Neutrophil (primary cell): Measurements from ENCODE around the gene KRTCAP2.

Source experiments
- H3K27ac ChIP-seq: fragments of 200-600 bp; sonication (generic); 2 replicates; pipeline ENCODE4 v1.5.1; 2016; ENCODE audit warnings: mild to moderate bottlenecking, moderate library complexity
- H3K27me3 ChIP-seq: fragments of 200-600 bp; sonication (generic); 2 replicates; pipeline ENCODE4 v1.6.0; 2016; ENCODE audit warnings: mild to moderate bottlenecking
- H3K36me3 ChIP-seq: fragments of 200-600 bp; sonication (generic); 2 replicates; pipeline ENCODE4 v1.5.1; 2017
- H3K4me1 ChIP-seq, 2 experiments: fragments of 200-600 bp in 1 of 2; sonication (generic) in 1 of 2; 1 replicate in 1 of 2; 2 replicates in 1 of 2; pipeline versions ENCODE4 v1.5.1 to v1.6.1; 2013 to 2016; ENCODE audit warnings: low read depth in 1 of 2, low read length in 1 of 2, mild to moderate bottlenecking in 1 of 2, moderate library complexity in 1 of 2; ENCODE audit not compliant: control insufficient read depth in 1 of 2, insufficient read depth in 1 of 2
- H3K4me3 ChIP-seq, 2 experiments: fragments of 200-600 bp in 1 of 2; sonication (generic) in 1 of 2; 1 replicate in 1 of 2; 2 replicates in 1 of 2; pipeline ENCODE4 v1.5.1; 2013 to 2016; ENCODE audit warnings: low read depth in 1 of 2, low read length in 1 of 2, mild to moderate bottlenecking in 1 of 2, moderate library complexity in 1 of 2
- H3K9me3 ChIP-seq: fragments of 200-600 bp; sonication (generic); 2 replicates; pipeline ENCODE4 v1.5.1; 2016
- TF ChIP-seq, protein P1 (sequence below): fragments of 200-600 bp; sonication (generic); IDR thresholded peaks from 2 replicates; pipeline ENCODE4 v1.5.1; 2016; ENCODE audit warnings: antibody characterized with exemption

The KRTCAP2 gene

DNA sequence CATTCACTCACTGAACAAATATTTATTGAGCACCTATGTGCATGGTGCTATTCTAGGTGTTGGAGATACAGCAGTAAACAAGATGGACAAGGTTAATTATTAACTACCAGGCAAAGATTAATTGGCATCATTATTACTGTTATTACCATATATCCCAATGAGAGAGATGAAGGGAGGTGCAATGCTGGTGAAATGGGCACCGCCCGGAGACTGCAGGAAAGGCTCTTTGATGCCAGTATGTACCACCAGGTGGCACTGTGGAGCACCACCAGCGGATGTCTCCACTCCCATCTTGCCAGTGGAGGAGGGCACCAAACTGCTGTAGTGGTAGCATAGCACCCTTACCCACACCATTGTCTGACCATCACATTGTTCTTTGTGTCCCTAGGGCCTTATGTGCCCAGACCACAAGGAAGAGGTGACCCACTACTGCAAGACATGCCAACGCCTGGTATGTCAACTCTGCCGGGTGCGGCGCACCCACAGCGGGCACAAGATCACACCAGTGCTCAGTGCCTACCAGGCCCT, 3.5 kb upstream of the KRTCAP2 start:
- no peaks in the 10 kb centered on the region for H3K36me3 ChIP-seq
- peaks cover 32 to 37% of the 10 kb centered on the region in 2 experiments for H3K4me1 ChIP-seq
- TF ChIP-seq, protein P1, sequence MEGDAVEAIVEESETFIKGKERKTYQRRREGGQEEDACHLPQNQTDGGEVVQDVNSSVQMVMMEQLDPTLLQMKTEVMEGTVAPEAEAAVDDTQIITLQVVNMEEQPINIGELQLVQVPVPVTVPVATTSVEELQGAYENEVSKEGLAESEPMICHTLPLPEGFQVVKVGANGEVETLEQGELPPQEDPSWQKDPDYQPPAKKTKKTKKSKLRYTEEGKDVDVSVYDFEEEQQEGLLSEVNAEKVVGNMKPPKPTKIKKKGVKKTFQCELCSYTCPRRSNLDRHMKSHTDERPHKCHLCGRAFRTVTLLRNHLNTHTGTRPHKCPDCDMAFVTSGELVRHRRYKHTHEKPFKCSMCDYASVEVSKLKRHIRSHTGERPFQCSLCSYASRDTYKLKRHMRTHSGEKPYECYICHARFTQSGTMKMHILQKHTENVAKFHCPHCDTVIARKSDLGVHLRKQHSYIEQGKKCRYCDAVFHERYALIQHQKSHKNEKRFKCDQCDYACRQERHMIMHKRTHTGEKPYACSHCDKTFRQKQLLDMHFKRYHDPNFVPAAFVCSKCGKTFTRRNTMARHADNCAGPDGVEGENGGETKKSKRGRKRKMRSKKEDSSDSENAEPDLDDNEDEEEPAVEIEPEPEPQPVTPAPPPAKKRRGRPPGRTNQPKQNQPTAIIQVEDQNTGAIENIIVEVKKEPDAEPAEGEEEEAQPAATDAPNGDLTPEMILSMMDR: peak; percentile 89
- H3K4me3 ChIP-seq: no peak overlapping the region
- no peaks in the 10 kb centered on the region for H3K9me3 ChIP-seq
- H3K27ac ChIP-seq: no peak overlapping the region
- H3K27me3 ChIP-seq: peaks cover 19% of the 10 kb centered on the region

GRCh38 chr1:155175927-155176371, 2.8 kb upstream of the KRTCAP2 start:
- Histone ChIP-seq H3K27ac (no peak overlapping the region), H3K36me3 (no peaks in the 10 kb centered on the region), H3K27me3 (peaks cover 19% of the 10 kb centered on the region), H3K4me3 (no peak overlapping the region), H3K4me1 (peaks cover 32 to 37% of the 10 kb centered on the region in 2 experiments), H3K9me3 (no peaks in the 10 kb centered on the region)
- TF ChIP-seq, protein P1: no peak

DNA sequence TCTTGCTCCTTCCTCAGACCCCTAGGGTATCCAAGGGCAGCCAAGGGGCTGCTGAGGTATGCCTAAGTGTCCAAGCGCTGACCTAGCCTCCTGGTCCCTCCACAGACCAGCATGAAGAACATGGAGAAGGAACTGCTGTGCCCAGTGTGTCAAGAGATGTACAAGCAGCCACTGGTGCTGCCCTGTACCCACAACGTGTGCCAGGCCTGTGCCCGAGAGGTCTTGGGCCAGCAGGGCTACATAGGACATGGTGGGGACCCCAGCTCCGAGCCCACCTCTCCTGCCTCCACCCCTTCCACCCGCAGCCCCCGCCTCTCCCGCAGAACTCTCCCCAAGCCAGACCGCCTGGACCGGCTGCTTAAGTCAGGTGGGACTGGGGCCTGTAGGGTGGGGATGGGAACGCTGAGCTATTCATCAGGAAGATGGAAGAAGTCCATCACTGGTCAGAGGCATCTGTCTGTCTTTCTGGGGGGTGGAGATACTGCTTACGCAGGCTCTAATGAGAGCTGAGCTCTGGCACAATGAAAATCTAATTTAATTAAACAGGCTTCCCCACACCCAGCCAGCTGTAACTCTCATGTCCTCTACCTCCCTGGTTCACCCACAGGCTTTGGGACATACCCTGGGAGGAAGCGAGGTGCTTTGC, 2.3 kb upstream of the KRTCAP2 start:
- Histone ChIP-seq H3K36me3 (no peaks in the 10 kb centered on the region), H3K9me3 (no peaks in the 10 kb centered on the region), H3K27ac (no peak overlapping the region), H3K27me3 (peaks cover 19% of the 10 kb centered on the region), H3K4me3 (no peak overlapping the region), H3K4me1 (peaks cover 32 to 37% of the 10 kb centered on the region in 2 experiments)
- TF ChIP-seq, protein P1: no peak

DNA sequence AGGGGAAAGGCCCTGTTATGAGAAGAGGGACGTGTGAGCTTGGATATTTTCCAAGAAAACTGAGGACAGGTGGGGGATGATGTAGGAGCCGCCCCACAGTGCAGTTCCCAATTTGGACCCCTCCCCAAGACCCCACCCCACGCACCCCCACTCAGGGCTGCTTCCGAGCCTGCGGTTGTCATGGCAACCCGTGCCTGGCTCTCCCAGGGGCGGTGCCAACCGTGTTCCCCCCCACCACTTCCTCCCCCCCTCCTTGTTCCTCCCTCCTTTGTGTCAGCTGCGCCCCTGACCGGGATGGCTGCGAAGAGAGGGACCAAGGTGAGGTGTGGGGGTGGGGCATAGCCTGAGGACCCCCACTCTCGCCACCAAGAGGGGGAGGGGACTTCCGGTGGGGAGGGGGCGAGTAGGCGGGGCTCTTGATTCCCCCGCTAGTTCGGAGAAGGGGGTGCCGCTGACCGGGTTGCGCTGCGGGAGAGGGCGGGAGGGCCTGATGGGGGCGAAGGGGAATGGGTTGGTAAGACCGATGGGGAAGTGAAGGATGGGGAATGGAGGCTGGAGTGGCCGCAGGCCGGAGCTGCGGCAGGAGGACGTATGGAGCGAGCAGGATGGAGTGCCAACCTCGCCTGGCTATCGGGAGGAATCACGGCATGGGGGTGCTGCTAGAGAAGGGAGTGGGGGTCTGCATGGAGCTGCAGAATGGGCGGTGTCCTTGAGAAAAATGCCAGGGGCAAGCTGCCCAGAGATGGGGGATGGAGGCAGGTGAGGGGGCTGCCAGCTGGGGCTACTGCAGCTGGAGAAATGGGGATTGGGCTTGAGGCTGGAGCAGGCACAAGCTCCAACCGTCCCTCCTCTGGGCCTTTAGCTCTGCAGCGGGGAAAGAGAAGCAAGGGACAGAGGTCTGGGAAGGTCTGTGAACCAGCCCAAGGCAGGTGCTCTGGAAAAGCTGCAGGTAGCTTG, 1.5 kb upstream of the KRTCAP2 start:
- TF ChIP-seq, protein P1: no peak

DNA sequence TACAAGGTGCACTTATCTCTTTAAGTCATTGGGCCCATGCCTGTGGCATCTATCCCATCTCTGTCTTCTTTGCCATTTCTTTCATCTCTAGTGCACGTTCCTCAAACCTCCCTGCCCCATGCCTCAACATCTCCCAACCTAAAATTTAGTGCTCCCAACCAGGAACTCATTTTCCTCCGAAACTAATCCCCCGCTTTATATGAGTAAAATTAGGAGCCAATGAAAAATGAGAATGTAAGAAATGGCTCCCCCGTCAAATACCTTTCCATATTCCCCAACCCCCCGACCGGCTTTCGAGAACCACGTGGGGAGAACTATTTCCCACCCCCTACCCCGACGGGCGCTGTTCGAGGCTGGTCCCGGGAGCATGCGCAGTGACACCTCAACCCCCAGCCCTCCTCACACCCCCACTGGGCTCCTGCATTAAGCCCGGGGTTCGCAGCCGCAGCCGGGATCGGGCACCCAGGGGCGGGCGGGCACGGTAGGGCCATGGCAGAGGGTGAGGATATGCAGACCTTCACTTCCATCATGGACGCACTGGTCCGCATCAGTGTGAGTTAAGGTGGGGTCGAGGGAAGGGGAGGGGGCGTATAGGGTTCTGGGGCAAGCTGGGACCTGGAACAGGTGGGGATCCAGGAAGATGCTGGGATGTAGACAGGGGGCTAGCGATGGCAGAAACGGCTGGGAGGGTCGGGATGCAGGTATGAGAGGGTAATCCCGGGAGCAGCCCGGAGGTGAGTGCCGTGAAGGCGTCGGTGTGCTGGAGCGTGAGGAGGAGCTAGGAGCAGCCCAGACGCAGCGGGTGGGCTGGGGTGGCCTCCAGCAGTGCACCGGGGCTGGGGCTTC, 597 bp upstream of the KRTCAP2 start, which contains the start of gene TRIM46:
Gene TRIM46 (plus strand): TSS at position 372 of the 846 bp plus-strand sequence. CDS start 118 bp downstream, at position 490.
- TF ChIP-seq, protein P1: no peak
- H3K9me3 ChIP-seq: no peaks in the 10 kb centered on the region
- peak within 1 kb of the TSS; percentile 85 to 87 for H3K4me3 ChIP-seq
- H3K36me3 ChIP-seq: peaks cover 11% of the 10 kb centered on the region
- H3K27me3 ChIP-seq: peaks cover 19% of the 10 kb centered on the region
- H3K27ac ChIP-seq: peak within 1 kb of the TSS; percentile 75
- H3K4me1 ChIP-seq: peaks cover 32 to 37% of the 10 kb centered on the region in 2 experiments

More for the DNA sequence above, 1.5 kb upstream of the KRTCAP2 start:
- peaks cover 32 to 37% of the 10 kb centered on the region in 2 experiments for H3K4me1 ChIP-seq
- peak overlapping the region; percentile 85 to 87 for H3K4me3 ChIP-seq
- H3K27ac ChIP-seq: no peak overlapping the region
- H3K36me3 ChIP-seq: peaks cover 2% of the 10 kb centered on the region
- peaks cover 19% of the 10 kb centered on the region for H3K27me3 ChIP-seq
- no peaks in the 10 kb centered on the region for H3K9me3 ChIP-seq
